HG02943 (cell line): Measurements from ENCODE around the gene RFLNA.

ENCODE experiments used
- ATAC-seq: cut with Tn5 transposase; IDR thresholded peaks from one replicate; pipeline ENCODE4 v1.9.1; 2021; ENCODE audit warnings: mild to moderate bottlenecking, low read depth, moderate library complexity; ENCODE audit not compliant: unreplicated experiment

RFLNA gene

DNA sequence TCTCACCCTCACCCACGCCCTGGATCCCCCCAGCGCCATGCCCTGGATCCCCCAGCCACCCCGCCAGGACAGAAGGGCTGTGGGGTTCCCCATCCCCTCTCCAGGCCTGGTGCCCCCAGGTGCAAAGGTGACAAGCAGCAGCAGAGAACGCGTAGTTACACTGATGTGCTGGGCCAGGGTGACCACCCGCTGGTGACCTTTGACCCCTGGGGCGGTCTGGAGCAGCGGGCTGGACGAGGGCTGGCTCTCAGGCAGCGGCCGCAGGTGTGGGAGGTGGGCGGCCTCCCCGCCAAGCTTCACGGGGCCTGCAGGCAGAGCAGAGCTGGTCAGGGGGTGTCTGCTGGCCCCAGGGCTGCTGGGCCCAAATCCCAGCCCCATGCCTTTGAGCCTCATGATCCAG lies 40.1 kb downstream of the RFLNA start:
- ATAC-seq = no peak

DNA sequence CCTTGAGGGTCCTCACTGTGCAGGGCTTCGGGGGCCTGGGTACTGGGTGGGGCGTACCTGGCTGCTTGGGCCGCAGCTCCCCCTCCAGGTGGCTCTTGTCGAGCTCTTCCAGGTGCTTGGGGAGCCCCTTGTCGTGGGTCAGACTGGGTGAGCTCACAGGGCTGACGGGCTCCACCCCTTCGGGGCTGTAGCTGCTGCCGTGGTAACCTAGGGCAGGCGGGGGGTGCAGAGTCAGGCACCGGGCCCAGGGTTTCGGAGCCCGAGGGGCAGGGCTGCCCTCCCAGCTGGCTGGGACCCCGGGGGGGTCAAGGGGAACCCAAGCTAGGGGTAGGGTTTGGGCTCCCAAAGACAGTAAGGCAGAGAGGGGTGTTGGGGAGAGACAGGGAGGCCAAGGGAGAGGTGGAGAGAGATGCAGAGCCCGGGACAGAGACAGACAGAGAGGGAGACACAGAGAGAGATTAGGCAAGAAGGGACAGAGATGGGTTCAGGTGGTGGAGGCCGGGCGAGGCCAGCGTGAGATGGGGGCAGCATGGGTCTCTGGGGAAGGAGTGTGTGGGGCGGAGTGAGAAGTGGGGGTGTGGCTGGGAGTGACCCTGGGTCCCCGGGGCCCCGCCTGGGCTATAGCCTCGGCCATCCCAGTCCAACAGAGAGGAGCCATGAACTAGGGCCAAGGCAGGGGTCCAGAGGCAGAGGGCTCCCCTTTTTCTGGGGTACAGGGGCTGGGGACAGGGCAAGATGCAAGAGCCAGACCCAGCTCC lies 40.7 kb downstream of the RFLNA start:
- no peak for ATAC-seq

- no peak for ATAC-seq
These were observed 41.2 kb downstream of the RFLNA start for GRCh38 chr12:124336184-124336437.

- ATAC-seq = no peak
These were observed 42.0 kb downstream of the RFLNA start for GRCh38 chr12:124336742-124337520.

GRCh38 chr12:124337622-124338021 lies 42.7 kb downstream of the RFLNA start:
- ATAC-seq = no peak

DNA sequence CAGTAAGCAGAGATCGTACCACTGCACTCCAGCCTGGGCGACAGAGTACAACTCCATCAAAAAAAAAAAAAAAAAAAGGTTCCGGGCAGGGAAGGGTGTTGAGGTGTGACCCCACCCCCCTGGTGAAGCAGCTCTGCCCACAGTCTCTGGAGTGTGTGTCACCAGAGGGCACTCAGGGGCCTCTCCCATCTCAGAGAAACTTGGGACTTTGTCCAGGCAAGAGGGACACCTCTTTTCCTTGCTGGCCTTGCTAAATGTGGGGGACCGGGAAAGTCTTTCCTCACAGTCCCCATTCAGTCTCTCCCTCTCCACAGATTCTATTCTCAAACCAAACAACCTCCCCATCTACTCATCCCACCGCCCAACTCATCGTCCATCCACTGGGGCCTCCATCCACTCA lies 43.6 kb downstream of the RFLNA start:
- no peak for ATAC-seq

GRCh38 chr12:124338876-124339603 lies 44.1 kb downstream of the RFLNA start:
- no peak for ATAC-seq

DNA sequence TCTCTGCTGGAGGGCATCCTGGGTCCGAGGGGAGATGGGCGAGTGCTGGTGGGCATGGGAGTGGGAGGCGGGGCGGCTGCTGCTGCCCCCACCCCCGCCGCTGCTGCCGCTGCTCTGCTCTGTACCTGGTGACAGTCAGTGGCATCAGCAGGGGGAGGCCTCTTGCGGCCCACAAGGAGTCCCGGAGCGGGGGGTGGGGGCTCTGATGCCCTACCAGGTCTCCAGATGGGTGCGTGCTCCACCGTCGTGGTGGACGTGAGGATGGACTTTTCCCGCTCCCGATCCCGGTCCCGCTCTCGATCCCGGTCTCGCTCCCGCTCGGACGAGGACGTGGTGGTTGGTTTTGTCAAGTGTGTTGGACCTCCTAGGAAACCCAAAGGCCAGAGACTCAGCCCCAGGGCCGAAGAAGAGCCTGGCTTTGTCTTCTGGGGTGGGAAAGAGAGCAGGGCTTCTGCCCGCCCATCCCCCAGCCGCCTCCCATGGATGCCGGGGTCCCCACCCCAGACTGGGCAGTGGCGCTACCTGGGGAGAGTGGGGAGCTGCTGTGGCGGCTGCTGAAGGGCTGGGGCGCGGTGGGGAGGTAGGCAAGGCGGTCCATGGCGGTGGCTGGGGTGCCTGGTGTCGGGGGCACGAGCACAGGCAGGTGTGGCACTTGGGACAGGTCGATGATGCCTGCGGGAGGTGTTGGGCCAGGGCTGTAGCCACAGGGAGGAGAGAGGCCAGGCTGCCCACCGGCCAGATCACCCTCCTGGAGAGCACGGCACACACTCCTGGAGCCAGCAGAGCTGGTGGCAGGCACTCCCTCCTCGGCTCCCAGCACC lies 45.4 kb downstream of the RFLNA start:
- no peak for ATAC-seq

GRCh38 chr12:124341645-124342069 lies 46.8 kb downstream of the RFLNA start:
- no peak for ATAC-seq

DNA sequence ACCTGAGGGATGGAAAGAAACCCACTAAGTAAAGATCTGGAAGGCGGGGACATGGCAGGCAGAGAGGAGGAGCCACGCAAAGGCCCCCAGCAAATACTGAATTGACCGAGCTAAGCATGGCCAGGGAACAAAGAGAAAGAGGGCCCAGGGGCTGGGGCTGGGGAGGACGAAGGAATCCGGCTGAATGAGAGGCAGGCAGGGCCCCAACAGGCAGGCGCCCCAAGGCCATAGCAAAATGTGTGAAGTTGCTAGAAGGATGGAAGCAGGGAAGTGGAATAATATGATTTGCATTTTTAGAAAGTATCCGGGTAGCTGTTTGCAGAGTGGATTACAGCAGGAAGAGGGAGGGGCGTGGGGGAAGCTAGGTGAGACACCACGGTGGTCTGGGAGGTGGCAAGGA lies 49.1 kb downstream of the RFLNA start:
- ATAC-seq = no peak

- ATAC-seq = no peak
These were observed 49.6 kb downstream of the RFLNA start for GRCh38 chr12:124344526-124344925.

GRCh38 chr12:124345795-124346194 lies 50.9 kb downstream of the RFLNA start:
- ATAC-seq = no peak

GRCh38 chr12:124346425-124347168 lies 51.7 kb downstream of the RFLNA start:
- no peak for ATAC-seq

GRCh38 chr12:124347335-124347734 lies 52.4 kb downstream of the RFLNA start:
- no peak for ATAC-seq

DNA sequence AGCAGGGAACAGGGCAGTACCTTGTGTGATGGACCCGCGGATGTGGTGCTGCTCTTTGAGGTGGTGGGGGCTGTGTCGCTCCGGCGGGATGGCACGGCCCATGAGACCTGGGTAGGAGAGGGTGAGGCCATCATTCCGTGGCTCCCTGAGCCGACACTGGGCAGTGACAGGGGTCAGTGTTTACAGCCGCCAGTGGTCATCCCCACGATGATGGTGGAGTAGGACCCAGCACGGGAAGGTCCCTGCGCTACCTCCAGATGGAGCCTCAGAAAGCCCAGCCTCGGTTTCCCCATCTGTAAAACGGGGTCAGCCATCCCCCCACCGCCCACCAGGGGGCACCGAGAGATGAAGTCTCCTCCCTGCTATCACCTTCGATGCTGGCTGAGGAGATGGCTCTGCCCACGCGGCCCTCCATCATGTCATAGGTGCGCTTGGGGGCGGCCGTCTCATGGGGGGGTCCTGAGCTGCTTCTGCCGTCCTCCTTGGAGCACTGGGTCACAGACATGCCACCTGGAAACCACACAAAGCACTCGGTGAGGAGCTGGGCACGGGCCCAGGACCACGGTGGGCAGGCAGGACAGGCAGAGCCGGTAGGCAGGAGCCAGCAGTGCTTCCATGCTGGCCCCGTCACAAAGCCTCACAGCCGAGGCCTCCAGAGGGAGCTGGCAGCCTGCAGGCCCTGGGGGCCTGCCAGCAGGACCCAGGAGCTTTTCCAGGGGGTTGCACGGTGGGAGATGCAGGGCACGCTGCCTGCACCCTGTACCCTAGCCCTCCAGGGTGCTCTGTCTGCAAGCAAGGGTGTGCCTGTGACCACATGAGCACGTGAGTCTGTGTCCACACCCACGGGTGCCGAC lies 53.1 kb downstream of the RFLNA start:
- ATAC-seq = no peak

DNA sequence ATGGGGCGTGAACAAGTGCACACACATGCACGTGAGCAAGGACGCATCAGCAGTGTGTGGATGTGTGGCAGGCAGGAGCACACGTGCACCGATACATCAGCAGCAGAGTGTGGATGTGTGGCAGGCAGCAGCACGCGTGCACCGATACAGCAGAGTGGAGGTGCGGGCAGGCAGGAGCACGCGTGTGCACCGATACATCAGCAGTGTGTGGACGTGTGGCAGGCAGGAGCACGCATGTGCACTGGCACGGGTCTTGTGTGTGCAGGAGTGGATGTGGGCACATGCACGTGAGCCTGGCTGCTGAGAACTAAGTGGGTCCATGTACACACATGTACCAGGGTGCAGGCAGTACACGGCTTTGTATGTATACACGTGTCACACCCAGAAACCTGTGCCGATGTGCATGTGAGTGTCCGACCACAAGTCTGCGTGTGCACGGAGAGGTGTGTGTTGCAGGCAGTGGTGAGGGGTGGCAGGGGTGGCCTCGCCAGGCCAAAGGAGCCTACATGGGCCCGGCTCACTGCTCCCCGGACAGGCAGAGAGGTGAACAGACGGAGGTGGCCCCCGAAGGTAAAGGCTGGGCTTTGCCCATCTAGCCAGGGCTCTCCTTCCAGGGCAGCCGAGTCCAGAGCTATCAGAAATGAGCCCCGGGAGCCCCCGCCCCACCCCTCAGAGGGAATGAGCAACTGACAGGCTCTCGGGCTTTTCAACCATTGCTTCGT lies 53.9 kb downstream of the RFLNA start:
- no peak for ATAC-seq

GRCh38 chr12:124350491-124350890 lies 55.6 kb downstream of the RFLNA start:
- no peak for ATAC-seq

DNA sequence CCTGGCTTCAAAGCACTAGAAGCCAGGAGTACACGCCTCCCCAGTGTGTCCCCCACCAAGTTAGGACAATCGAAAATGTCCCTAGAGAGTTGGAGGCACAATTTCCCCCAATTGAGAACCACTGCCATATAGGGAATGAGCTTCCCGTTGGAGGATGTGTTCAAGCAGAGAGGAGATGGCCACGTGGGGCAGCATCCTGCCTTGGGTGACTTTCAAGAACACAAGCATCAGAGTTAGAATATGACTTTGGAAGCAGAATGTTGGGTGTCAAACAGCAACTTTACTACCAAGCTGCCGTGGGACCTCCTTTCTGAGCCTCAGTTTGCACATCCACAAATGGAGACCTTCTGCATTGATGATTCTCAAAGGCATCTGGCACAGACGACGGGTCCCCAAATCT lies 56.5 kb downstream of the RFLNA start:
- ATAC-seq = no peak

- no peak for ATAC-seq
These were observed 57.4 kb downstream of the RFLNA start for GRCh38 chr12:124352257-124352656.
